ENCODE data around the gene CRYBB2. TPM values are rescaled to one million over a fixed set of nuclear protein-coding genes. Genes with fewer than 3 reads are reported as not detected.

Gene CRYBB2
- total and polyA plus RNA-seq, 8 donors = 0.53 to 0.92 TPM; not detected in 6

DNA sequence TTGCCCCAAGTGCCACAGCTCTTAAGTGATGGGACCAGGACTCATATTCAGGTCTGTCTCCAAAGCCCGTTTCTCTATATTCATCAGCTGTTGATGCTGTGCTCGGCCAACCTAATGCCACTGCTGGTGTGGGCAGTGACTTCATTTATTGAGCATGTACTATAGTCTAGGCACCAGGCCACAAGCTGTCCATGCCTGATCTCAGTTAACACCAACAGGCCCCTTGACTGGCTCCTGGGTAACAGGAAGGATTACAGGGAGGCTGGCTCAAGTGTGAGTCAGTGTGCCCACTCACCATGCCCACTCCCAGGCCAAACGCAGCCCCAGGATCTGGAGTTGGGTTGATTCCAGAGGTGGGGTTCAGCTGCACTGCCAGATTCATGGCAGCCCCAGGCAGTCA lies 8.6 kb upstream of the CRYBB2 start:
- Histone ChIP-seq H3K4me3 (no peak overlapping the region), H3K27me3 (no peaks in the 10 kb centered on the region), H3K36me3 (no peaks in the 10 kb centered on the region), H3K27ac (no peak overlapping the region), H3K9me3 (peaks cover 0 to 15% (median 6%) of the 10 kb centered on the region in 4 donors), H3K4me1 (no peaks in the 10 kb centered on the region)
- TF ChIP-seq EP300 (IDR thresholded peaks at IDR 0.05) = no peak
- TF ChIP-seq POLR2AphosphoS5 (IDR thresholded peaks at IDR 0.05) = no peak
- TF ChIP-seq POLR2A (IDR thresholded peaks at IDR 0.05) = no peak
- TF ChIP-seq, protein P1, sequence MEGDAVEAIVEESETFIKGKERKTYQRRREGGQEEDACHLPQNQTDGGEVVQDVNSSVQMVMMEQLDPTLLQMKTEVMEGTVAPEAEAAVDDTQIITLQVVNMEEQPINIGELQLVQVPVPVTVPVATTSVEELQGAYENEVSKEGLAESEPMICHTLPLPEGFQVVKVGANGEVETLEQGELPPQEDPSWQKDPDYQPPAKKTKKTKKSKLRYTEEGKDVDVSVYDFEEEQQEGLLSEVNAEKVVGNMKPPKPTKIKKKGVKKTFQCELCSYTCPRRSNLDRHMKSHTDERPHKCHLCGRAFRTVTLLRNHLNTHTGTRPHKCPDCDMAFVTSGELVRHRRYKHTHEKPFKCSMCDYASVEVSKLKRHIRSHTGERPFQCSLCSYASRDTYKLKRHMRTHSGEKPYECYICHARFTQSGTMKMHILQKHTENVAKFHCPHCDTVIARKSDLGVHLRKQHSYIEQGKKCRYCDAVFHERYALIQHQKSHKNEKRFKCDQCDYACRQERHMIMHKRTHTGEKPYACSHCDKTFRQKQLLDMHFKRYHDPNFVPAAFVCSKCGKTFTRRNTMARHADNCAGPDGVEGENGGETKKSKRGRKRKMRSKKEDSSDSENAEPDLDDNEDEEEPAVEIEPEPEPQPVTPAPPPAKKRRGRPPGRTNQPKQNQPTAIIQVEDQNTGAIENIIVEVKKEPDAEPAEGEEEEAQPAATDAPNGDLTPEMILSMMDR (IDR thresholded peaks at IDR 0.05) = no peak
- no peak for DNase-seq
- WGBS, 5 donors = 75 to 93% (median 86%) methylated on average over 3 of the region's 3 CpGs
- intact Hi-C loops (cut with DNase I; ENCODE audit: low total_unique reads) = no loop called here

DNA sequence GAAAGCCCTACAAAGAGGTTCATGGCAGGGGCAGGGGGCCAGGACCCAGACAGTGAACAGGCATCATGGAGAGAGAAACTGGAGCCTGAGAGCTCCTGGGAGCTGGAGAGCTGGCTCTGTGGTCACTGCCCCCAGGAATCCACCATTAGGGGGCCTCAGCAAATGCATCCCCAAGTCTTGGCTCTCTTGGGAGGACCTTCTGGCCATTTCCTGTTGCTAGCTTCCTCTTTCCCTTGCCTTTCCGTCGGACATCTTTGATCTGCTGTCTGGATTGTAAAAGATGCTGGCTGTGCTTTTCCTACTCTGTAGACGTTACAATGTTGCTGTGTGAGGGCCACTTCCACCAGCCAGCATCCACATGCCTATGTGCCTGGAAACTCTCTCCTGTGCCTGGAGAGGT lies 7.1 kb upstream of the CRYBB2 start:
- WGBS, 5 donors = 46 to 68% (median 63%) methylated on average over 3 of the region's 3 CpGs
- Histone ChIP-seq H3K4me3 (no peak overlapping the region), H3K36me3 (no peaks in the 10 kb centered on the region), H3K4me1 (no peaks in the 10 kb centered on the region), H3K27me3 (no peaks in the 10 kb centered on the region), H3K9me3 (peaks cover 0 to 15% (median 6%) of the 10 kb centered on the region in 4 donors), H3K27ac (no peak overlapping the region)
- TF ChIP-seq POLR2AphosphoS5 (IDR thresholded peaks at IDR 0.05) = no peak
- no peak for TF ChIP-seq EP300 (IDR thresholded peaks at IDR 0.05)
- no peak for TF ChIP-seq POLR2A (IDR thresholded peaks at IDR 0.05)
- TF ChIP-seq, protein P1 (IDR thresholded peaks at IDR 0.05) = no peak
- DNase-seq = no peak
- intact Hi-C loops (cut with DNase I; ENCODE audit: low total_unique reads) = no loop called here

DNA sequence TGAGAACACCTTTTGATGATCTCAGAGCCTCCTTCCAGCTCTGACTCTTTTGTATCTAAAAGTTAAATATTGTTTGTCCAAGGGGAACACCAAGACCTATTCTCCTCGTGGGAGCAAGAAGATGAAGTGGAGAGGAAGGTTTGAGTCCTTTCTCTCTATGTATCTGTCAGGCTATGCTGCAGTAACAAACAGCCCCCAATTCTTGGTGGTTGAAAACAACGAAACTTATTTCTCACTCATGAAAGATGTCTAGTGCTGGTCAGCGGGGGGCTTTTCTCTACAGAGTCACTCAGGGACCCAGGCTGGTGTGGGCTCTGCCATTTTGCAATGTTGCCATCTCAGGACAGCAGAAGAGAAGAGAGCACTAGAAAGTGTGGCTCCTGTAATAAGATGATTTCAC lies 6.2 kb upstream of the CRYBB2 start:
- H3K27me3 ChIP-seq = no peaks in the 10 kb centered on the region
- TF ChIP-seq EP300 (IDR thresholded peaks at IDR 0.05) (no peak), POLR2AphosphoS5 (IDR thresholded peaks at IDR 0.05) (no peak), POLR2A (IDR thresholded peaks at IDR 0.05) (no peak)
- TF ChIP-seq, protein P1 (IDR thresholded peaks at IDR 0.05) = no peak
- 71 to 85% (median 75%) methylated on average over 3 of the region's 3 CpGs for WGBS, 5 donors
- peaks cover 0 to 15% (median 6%) of the 10 kb centered on the region in 4 donors for H3K9me3 ChIP-seq
- no peak for DNase-seq
- H3K4me3 ChIP-seq = no peak overlapping the region
- H3K4me1 ChIP-seq = no peaks in the 10 kb centered on the region
- intact Hi-C loops (cut with DNase I; ENCODE audit: low total_unique reads) = no loop called here
- H3K27ac ChIP-seq = no peak overlapping the region
- no peaks in the 10 kb centered on the region for H3K36me3 ChIP-seq

DNA sequence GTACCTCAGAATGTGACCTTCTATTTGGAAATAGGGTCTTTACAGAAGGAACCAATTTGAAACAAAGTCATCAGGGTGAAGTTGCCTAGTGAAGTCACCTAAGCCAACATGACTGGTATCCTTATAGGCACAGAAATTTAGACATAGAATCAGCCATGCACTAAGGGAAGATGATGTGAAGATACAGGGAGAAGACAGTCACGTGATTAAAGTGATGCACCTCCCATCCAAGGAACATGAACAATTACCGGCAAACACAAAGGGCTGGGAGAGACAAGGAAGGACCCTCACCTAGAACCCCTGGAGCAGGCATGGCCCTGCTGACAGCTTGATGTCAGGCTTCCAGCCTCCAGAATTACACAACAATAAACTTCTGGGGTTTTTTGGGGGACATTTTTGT lies 3.2 kb upstream of the CRYBB2 start:
- Histone ChIP-seq H3K9me3 (peaks cover 0 to 15% (median 6%) of the 10 kb centered on the region in 4 donors), H3K36me3 (no peaks in the 10 kb centered on the region), H3K27ac (no peak overlapping the region), H3K4me3 (no peak overlapping the region), H3K27me3 (peaks cover 0 to 19% (median 3%) of the 10 kb centered on the region in 3 donors), H3K4me1 (no peaks in the 10 kb centered on the region)
- DNase-seq = no peak
- intact Hi-C loops (cut with DNase I; ENCODE audit: low total_unique reads) = no loop called here
- 70 to 95% (median 84%) methylated on average over 2 of the region's 2 CpGs for WGBS, 5 donors
- no peak for TF ChIP-seq POLR2AphosphoS5 (IDR thresholded peaks at IDR 0.05)
- TF ChIP-seq EP300 (IDR thresholded peaks at IDR 0.05) = no peak
- TF ChIP-seq, protein P1 (IDR thresholded peaks at IDR 0.05) = no peak
- TF ChIP-seq POLR2A (IDR thresholded peaks at IDR 0.05) = no peak
